ENCODE data around the gene NUP205.

Gene NUP205

GRCh38 chr7:135557455-135558336 lies at the start of gene NUP205:
Gene NUP205 (plus strand): TSS chr7:135557917. CDS start chr7:135557945, 28 bp downstream.
- peak within 1 kb of the TSS; percentile 87 for H2AFZ ChIP-seq (ENCODE audit: low read depth, low read length)
- peaks cover 2% of the 10 kb centered on the region for H3K4me1 ChIP-seq (ENCODE audit: insufficient read depth, low read length)
- H3K9me3 ChIP-seq (ENCODE audit: low read length), result peaks cover 2% of the 10 kb centered on the region
- no peaks in the 10 kb centered on the region for H3K36me3 ChIP-seq (ENCODE audit: insufficient read depth, low read length)
- peak within 1 kb of the TSS; percentile 73 for H3K4me3 ChIP-seq (ENCODE audit: low read length)
- no peaks in the 10 kb centered on the region for H3K27me3 ChIP-seq (ENCODE audit: insufficient read depth, low read length)

GRCh38 chr7:135508883-135509588 lies 48.7 kb upstream of the NUP205 start:
- H2AFZ ChIP-seq (ENCODE audit: low read depth, low read length), result peak overlapping the region; percentile 91
- H3K36me3 ChIP-seq (ENCODE audit: insufficient read depth, low read length), result peaks cover 3% of the 10 kb centered on the region
- H3K4me3 ChIP-seq (ENCODE audit: low read length), result peak overlapping the region; percentile 78
- H3K27me3 ChIP-seq (ENCODE audit: insufficient read depth, low read length), result no peaks in the 10 kb centered on the region
- no peaks in the 10 kb centered on the region for H3K9me3 ChIP-seq (ENCODE audit: low read length)
- peaks cover 18% of the 10 kb centered on the region for H3K4me1 ChIP-seq (ENCODE audit: insufficient read depth, low read length)

- Histone ChIP-seq H2AFZ (ENCODE audit: low read depth, low read length) (peak overlapping the region; percentile 91), H3K4me1 (ENCODE audit: insufficient read depth, low read length) (peaks cover 18% of the 10 kb centered on the region), H3K9me3 (ENCODE audit: low read length) (no peaks in the 10 kb centered on the region), H3K27me3 (ENCODE audit: insufficient read depth, low read length) (no peaks in the 10 kb centered on the region), H3K4me3 (ENCODE audit: low read length) (peak overlapping the region; percentile 78), H3K36me3 (ENCODE audit: insufficient read depth, low read length) (peaks cover 3% of the 10 kb centered on the region)
Observed at GRCh38 chr7:135509589-135509838, 48.2 kb upstream of the NUP205 start.

- Histone ChIP-seq H3K36me3 (ENCODE audit: insufficient read depth, low read length) (peaks cover 3% of the 10 kb centered on the region), H3K27me3 (ENCODE audit: insufficient read depth, low read length) (no peaks in the 10 kb centered on the region), H2AFZ (ENCODE audit: low read depth, low read length) (peak within 1 kb of the TSS; percentile 91), H3K4me1 (ENCODE audit: insufficient read depth, low read length) (peaks cover 18% of the 10 kb centered on the region), H3K4me3 (ENCODE audit: low read length) (peak within 1 kb of the TSS; percentile 78), H3K9me3 (ENCODE audit: low read length) (no peaks in the 10 kb centered on the region)
Observed at GRCh38 chr7:135509839-135510591, 47.7 kb upstream of the NUP205 start, which contains the start of gene CNOT4. Gene CNOT4 (minus strand): TSS chr7:135510102. CDS start chr7:135438331, 71,771 bp downstream.

GRCh38 chr7:135510592-135511183 lies 47.0 kb upstream of the NUP205 start:
- peaks cover 18% of the 10 kb centered on the region for H3K4me1 ChIP-seq (ENCODE audit: insufficient read depth, low read length)
- peak overlapping the region; percentile 78 for H3K4me3 ChIP-seq (ENCODE audit: low read length)
- H3K27me3 ChIP-seq (ENCODE audit: insufficient read depth, low read length), result no peaks in the 10 kb centered on the region
- peak overlapping the region; percentile 91 for H2AFZ ChIP-seq (ENCODE audit: low read depth, low read length)
- no peaks in the 10 kb centered on the region for H3K36me3 ChIP-seq (ENCODE audit: insufficient read depth, low read length)
- H3K9me3 ChIP-seq (ENCODE audit: low read length), result no peaks in the 10 kb centered on the region

- no peak overlapping the region for H2AFZ ChIP-seq (ENCODE audit: low read depth, low read length)
- H3K4me1 ChIP-seq (ENCODE audit: insufficient read depth, low read length), result peaks cover 13% of the 10 kb centered on the region
- H3K36me3 ChIP-seq (ENCODE audit: insufficient read depth, low read length), result no peaks in the 10 kb centered on the region
- no peaks in the 10 kb centered on the region for H3K27me3 ChIP-seq (ENCODE audit: insufficient read depth, low read length)
- H3K9me3 ChIP-seq (ENCODE audit: low read length), result no peaks in the 10 kb centered on the region
- H3K4me3 ChIP-seq (ENCODE audit: low read length), result no peak overlapping the region
Observed at GRCh38 chr7:135512135-135512887, 45.4 kb upstream of the NUP205 start.

GRCh38 chr7:135514856-135515255 lies 42.9 kb upstream of the NUP205 start:
- Histone ChIP-seq H3K9me3 (ENCODE audit: low read length) (no peaks in the 10 kb centered on the region), H3K36me3 (ENCODE audit: insufficient read depth, low read length) (no peaks in the 10 kb centered on the region), H3K4me1 (ENCODE audit: insufficient read depth, low read length) (peaks cover 6% of the 10 kb centered on the region), H2AFZ (ENCODE audit: low read depth, low read length) (no peak overlapping the region), H3K4me3 (ENCODE audit: low read length) (no peak overlapping the region), H3K27me3 (ENCODE audit: insufficient read depth, low read length) (no peaks in the 10 kb centered on the region)

- H2AFZ ChIP-seq (ENCODE audit: low read depth, low read length), result no peak overlapping the region
- no peak overlapping the region for H3K4me3 ChIP-seq (ENCODE audit: low read length)
- no peaks in the 10 kb centered on the region for H3K36me3 ChIP-seq (ENCODE audit: insufficient read depth, low read length)
- H3K4me1 ChIP-seq (ENCODE audit: insufficient read depth, low read length), result peaks cover 3% of the 10 kb centered on the region
- no peaks in the 10 kb centered on the region for H3K9me3 ChIP-seq (ENCODE audit: low read length)
- no peaks in the 10 kb centered on the region for H3K27me3 ChIP-seq (ENCODE audit: insufficient read depth, low read length)
Observed at GRCh38 chr7:135517060-135517459, 40.7 kb upstream of the NUP205 start.

GRCh38 chr7:135518748-135519147 lies 39.0 kb upstream of the NUP205 start:
- Histone ChIP-seq H3K36me3 (ENCODE audit: insufficient read depth, low read length) (no peaks in the 10 kb centered on the region), H2AFZ (ENCODE audit: low read depth, low read length) (no peak overlapping the region), H3K4me1 (ENCODE audit: insufficient read depth, low read length) (peaks cover 3% of the 10 kb centered on the region), H3K4me3 (ENCODE audit: low read length) (no peak overlapping the region), H3K27me3 (ENCODE audit: insufficient read depth, low read length) (no peaks in the 10 kb centered on the region), H3K9me3 (ENCODE audit: low read length) (no peaks in the 10 kb centered on the region)

- no peaks in the 10 kb centered on the region for H3K36me3 ChIP-seq (ENCODE audit: insufficient read depth, low read length)
- H2AFZ ChIP-seq (ENCODE audit: low read depth, low read length), result no peak overlapping the region
- no peak overlapping the region for H3K4me3 ChIP-seq (ENCODE audit: low read length)
- no peaks in the 10 kb centered on the region for H3K9me3 ChIP-seq (ENCODE audit: low read length)
- H3K27me3 ChIP-seq (ENCODE audit: insufficient read depth, low read length), result no peaks in the 10 kb centered on the region
- peaks cover 3% of the 10 kb centered on the region for H3K4me1 ChIP-seq (ENCODE audit: insufficient read depth, low read length)
Observed at GRCh38 chr7:135519233-135519688, 38.5 kb upstream of the NUP205 start.

GRCh38 chr7:135519871-135520270 lies 37.8 kb upstream of the NUP205 start:
- no peaks in the 10 kb centered on the region for H3K9me3 ChIP-seq (ENCODE audit: low read length)
- H3K4me3 ChIP-seq (ENCODE audit: low read length), result no peak overlapping the region
- peaks cover 3% of the 10 kb centered on the region for H3K4me1 ChIP-seq (ENCODE audit: insufficient read depth, low read length)
- H3K27me3 ChIP-seq (ENCODE audit: insufficient read depth, low read length), result no peaks in the 10 kb centered on the region
- H2AFZ ChIP-seq (ENCODE audit: low read depth, low read length), result no peak overlapping the region
- H3K36me3 ChIP-seq (ENCODE audit: insufficient read depth, low read length), result no peaks in the 10 kb centered on the region

GRCh38 chr7:135522509-135522908 lies 35.2 kb upstream of the NUP205 start:
- Histone ChIP-seq H3K27me3 (ENCODE audit: insufficient read depth, low read length) (no peaks in the 10 kb centered on the region), H3K4me3 (ENCODE audit: low read length) (no peak overlapping the region), H3K9me3 (ENCODE audit: low read length) (no peaks in the 10 kb centered on the region), H2AFZ (ENCODE audit: low read depth, low read length) (no peak overlapping the region), H3K4me1 (ENCODE audit: insufficient read depth, low read length) (peaks cover 3% of the 10 kb centered on the region), H3K36me3 (ENCODE audit: insufficient read depth, low read length) (no peaks in the 10 kb centered on the region)
